Parathyroid adenoma (tissue), 2 donors: ENCODE data around the gene PALD1.

Experiments
- H2AFZ ChIP-seq: fragments of 300-600 bp; sonication (generic); one replicate; pipeline ENCODE4 v1.7.0; 2017; ENCODE audit warnings: antibody characterized with exemption, mild to moderate bottlenecking
- H3K27ac ChIP-seq: fragments of 300-600 bp; sonication (generic); one replicate; pipeline ENCODE4 v1.7.0; 2017
- H3K27me3 ChIP-seq: fragments of 300-600 bp; sonication (generic); one replicate; pipeline ENCODE4 v1.7.0; 2017; ENCODE audit warnings: low read length; ENCODE audit not compliant: control insufficient read depth, insufficient read depth
- H3K36me3 ChIP-seq: fragments of 300-600 bp; sonication (generic); one replicate; pipeline ENCODE4 v1.7.0; 2017; ENCODE audit warnings: low read length; ENCODE audit not compliant: control insufficient read depth, insufficient read depth
- H3K4me1 ChIP-seq: fragments of 300-600 bp; sonication (generic); one replicate; pipeline ENCODE4 v1.7.0; 2017; ENCODE audit warnings: control low read depth
- H3K4me2 ChIP-seq: fragments of 300-600 bp; sonication (generic); one replicate; pipeline ENCODE4 v1.7.0; 2017; ENCODE audit warnings: low read length
- H3K4me3 ChIP-seq: fragments of 300-600 bp; sonication (generic); one replicate; pipeline ENCODE4 v1.7.0; 2017; ENCODE audit warnings: low read depth, low read length
- H3K79me2 ChIP-seq: fragments of 300-600 bp; sonication (generic); one replicate; pipeline ENCODE4 v1.7.0; 2017; ENCODE audit warnings: control low read depth
- H3K9ac ChIP-seq: fragments of 300-600 bp; sonication (generic); one replicate; pipeline ENCODE4 v1.7.0; 2017; ENCODE audit warnings: mild to moderate bottlenecking
- H3K9me3 ChIP-seq: fragments of 300-600 bp; sonication (generic); one replicate; pipeline ENCODE4 v1.7.0; 2017; ENCODE audit warnings: low read length; ENCODE audit not compliant: control insufficient read depth
- TF ChIP-seq, protein P1 (sequence below): fragments of 300-600 bp; sonication (generic); IDR thresholded peaks from one replicate; pipeline ENCODE4 v1.7.0; 2017; ENCODE audit warnings: antibody characterized with exemption, mild to moderate bottlenecking
- donor health status: primary hyperparathyroidism.

PALD1 gene

DNA sequence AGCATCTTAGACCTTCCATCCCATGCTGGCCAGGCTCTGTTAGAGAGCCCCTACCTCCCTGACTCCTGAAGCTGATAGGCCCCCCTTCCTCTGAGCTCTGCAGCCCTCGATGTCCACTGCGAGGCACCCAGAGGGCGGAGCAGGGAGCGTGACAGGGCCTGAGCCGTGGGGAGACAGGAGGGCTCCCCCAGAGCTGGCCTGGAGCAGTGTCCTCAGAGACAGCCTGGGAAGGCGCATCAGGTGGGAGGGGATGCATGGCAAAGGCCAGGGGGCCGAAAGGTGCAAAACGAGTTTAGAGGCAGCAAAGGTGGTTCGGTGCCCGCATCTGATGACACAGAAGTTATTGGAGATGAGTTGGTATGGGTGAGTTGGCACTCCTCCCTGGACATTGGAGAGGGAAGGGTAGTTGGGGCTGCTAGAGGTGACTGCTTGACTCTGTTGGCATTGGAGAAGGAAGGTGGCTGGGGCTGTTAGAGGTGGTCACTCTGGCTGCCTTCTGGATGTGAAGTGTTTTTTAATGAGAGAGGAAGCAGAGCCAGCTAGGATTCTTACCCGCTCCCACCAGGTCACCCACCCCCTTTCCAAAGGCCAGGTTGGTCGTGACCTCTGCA, 70.9 kb downstream of the PALD1 start:
- H3K9me3 ChIP-seq, result no peaks in the 10 kb centered on the region
- H3K36me3 ChIP-seq, result no peaks in the 10 kb centered on the region
- no peaks in the 10 kb centered on the region for H3K27me3 ChIP-seq
- no peaks in the 10 kb centered on the region for H3K79me2 ChIP-seq
- no peak overlapping the region for H2AFZ ChIP-seq
- no peak overlapping the region for H3K4me2 ChIP-seq
- TF ChIP-seq, protein P1, sequence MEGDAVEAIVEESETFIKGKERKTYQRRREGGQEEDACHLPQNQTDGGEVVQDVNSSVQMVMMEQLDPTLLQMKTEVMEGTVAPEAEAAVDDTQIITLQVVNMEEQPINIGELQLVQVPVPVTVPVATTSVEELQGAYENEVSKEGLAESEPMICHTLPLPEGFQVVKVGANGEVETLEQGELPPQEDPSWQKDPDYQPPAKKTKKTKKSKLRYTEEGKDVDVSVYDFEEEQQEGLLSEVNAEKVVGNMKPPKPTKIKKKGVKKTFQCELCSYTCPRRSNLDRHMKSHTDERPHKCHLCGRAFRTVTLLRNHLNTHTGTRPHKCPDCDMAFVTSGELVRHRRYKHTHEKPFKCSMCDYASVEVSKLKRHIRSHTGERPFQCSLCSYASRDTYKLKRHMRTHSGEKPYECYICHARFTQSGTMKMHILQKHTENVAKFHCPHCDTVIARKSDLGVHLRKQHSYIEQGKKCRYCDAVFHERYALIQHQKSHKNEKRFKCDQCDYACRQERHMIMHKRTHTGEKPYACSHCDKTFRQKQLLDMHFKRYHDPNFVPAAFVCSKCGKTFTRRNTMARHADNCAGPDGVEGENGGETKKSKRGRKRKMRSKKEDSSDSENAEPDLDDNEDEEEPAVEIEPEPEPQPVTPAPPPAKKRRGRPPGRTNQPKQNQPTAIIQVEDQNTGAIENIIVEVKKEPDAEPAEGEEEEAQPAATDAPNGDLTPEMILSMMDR, result no peak
- H3K4me1 ChIP-seq, result no peaks in the 10 kb centered on the region
- H3K4me3 ChIP-seq, result no peak overlapping the region
- no peak overlapping the region for H3K27ac ChIP-seq
- H3K9ac ChIP-seq, result no peak overlapping the region

DNA sequence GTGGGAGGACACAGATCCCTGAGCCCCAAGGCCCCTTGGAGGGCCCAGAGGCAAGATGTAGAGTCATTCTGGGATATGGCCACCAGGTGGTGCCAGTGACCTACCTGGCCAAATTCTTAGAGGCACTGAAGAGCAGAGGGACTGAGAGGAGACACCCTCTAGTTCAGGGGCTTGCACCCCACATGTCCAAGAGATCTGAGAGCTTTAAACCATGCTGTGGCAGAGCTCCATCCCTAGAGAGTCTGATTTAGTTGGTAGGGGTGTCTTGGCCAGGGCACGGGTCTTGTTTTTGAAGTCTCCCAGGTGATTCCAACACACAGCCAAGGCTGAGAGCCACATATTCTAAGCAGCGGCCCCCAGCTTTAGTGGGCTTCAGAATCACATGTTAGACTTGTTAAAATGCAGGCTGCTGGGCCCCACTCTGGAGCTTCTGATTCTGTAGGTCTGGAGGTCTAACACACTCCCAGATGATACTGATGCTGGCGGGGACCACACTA, 71.4 kb downstream of the PALD1 start:
- TF ChIP-seq, protein P1, result peak; percentile 87

DNA sequence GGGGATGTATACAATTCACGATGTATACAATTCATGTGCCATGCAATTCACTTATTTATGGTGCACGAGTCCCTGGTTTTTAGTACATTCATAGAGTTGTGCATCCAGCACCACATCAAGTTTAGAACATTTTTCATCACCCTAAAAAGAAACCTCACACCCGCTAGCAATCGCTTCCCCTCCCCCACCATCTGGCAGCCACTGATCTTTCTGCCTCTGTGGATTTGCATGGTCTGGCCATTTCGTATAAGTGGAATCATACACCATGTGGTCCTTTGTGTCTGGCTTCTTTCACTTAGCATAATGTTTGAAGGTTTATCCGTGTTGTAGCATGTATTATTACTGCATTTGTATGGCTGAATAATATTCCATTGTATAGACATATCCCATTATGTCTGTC, 71.9 kb downstream of the PALD1 start:
- no peak overlapping the region for H2AFZ ChIP-seq
- H3K27ac ChIP-seq, result no peak overlapping the region
- no peaks in the 10 kb centered on the region for H3K79me2 ChIP-seq
- TF ChIP-seq, protein P1, result no peak
- no peaks in the 10 kb centered on the region for H3K27me3 ChIP-seq
- no peaks in the 10 kb centered on the region for H3K4me1 ChIP-seq
- H3K9me3 ChIP-seq, result no peaks in the 10 kb centered on the region
- no peak overlapping the region for H3K4me2 ChIP-seq
- H3K4me3 ChIP-seq, result no peak overlapping the region
- no peaks in the 10 kb centered on the region for H3K36me3 ChIP-seq
- H3K9ac ChIP-seq, result no peak overlapping the region

More for the DNA sequence above, 71.4 kb downstream of the PALD1 start:
- Histone ChIP-seq H3K9me3 (no peaks in the 10 kb centered on the region), H2AFZ (no peak overlapping the region), H3K27me3 (no peaks in the 10 kb centered on the region), H3K79me2 (no peaks in the 10 kb centered on the region), H3K4me1 (no peaks in the 10 kb centered on the region), H3K4me3 (no peak overlapping the region), H3K4me2 (no peak overlapping the region), H3K27ac (no peak overlapping the region), H3K9ac (no peak overlapping the region), H3K36me3 (no peaks in the 10 kb centered on the region)

DNA sequence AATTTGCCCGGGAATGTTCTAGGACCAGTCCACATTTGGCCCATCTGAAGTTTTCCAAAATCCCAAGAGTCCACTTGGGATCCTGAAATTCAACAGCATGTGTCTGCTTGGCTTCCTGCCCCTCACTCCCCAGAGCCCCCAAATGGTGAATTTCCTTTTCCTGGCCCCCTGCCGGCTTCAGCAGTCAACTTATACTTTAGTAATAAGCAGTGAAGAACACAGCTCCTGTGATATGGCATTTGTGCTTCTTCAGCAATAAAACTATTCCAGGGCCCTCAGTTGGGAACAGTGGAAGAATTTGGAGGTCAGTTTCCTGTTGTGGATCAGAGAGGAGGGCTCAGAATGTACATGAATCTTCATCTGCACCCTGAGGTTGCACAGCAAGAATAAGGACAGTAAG, 72.9 kb downstream of the PALD1 start:
- Histone ChIP-seq H3K27ac (no peak overlapping the region), H3K27me3 (no peaks in the 10 kb centered on the region), H3K79me2 (no peaks in the 10 kb centered on the region), H3K9me3 (no peaks in the 10 kb centered on the region), H3K4me3 (no peak overlapping the region), H3K4me2 (no peak overlapping the region), H3K9ac (no peak overlapping the region), H3K4me1 (no peaks in the 10 kb centered on the region), H2AFZ (no peak overlapping the region), H3K36me3 (no peaks in the 10 kb centered on the region)
- TF ChIP-seq, protein P1, result no peak

DNA sequence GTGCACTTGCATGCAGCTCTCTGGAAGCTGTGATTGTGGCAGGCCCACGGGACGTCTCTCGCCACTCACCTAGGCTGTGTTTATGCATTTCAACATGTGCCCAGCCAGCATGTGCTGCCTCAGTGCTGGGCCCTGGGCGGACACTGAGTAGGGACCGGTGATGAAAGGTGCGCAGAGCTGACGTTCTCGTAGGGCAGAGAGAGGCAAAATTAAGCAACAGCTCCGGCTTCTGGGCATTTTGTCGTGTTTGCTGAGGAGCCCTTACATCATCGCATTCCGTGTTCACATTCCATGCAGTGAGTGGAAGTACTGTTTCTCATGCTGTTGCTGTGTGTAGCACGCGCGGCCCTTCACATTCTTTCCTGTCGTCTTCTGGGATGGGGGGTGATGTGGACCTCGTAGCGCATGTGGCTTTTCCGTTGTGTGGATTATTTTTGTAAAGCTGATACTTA, 73.4 kb downstream of the PALD1 start:
- H3K79me2 ChIP-seq, result no peaks in the 10 kb centered on the region
- TF ChIP-seq, protein P1, result no peak
- H2AFZ ChIP-seq, result no peak overlapping the region
- H3K27ac ChIP-seq, result no peak overlapping the region
- no peak overlapping the region for H3K9ac ChIP-seq
- H3K9me3 ChIP-seq, result no peaks in the 10 kb centered on the region
- no peaks in the 10 kb centered on the region for H3K27me3 ChIP-seq
- H3K4me3 ChIP-seq, result no peak overlapping the region
- H3K36me3 ChIP-seq, result no peaks in the 10 kb centered on the region
- no peak overlapping the region for H3K4me2 ChIP-seq
- H3K4me1 ChIP-seq, result no peaks in the 10 kb centered on the region
